Astrocyte of the cerebellum (primary cell): ENCODE results near the gene MALAT1.

Source experiments
- DNase-seq: peaks from one replicate; pipeline ENCODE4 v3.0.0-alpha.2; 2011; ENCODE audit warnings: low read depth
- H3K4me3 ChIP-seq: 2 replicates; pipeline ENCODE4 v1.5.1; 2011; ENCODE audit warnings: mild to moderate bottlenecking, low read depth, low read length, moderate library complexity
- in situ Hi-C: cut with HindIII; loops from 2 replicates; pipeline ENCODE4 v1.10.0; 2017; ENCODE audit warnings: low sequenced_read_pairs
- TF ChIP-seq, protein P1 (sequence below): IDR thresholded peaks from 2 replicates; pipeline ENCODE4 v1.5.1; 2012; ENCODE audit warnings: low read length, low read depth, moderate library complexity, mild to moderate bottlenecking; ENCODE audit errors: missing control alignments

The MALAT1 gene

DNA sequence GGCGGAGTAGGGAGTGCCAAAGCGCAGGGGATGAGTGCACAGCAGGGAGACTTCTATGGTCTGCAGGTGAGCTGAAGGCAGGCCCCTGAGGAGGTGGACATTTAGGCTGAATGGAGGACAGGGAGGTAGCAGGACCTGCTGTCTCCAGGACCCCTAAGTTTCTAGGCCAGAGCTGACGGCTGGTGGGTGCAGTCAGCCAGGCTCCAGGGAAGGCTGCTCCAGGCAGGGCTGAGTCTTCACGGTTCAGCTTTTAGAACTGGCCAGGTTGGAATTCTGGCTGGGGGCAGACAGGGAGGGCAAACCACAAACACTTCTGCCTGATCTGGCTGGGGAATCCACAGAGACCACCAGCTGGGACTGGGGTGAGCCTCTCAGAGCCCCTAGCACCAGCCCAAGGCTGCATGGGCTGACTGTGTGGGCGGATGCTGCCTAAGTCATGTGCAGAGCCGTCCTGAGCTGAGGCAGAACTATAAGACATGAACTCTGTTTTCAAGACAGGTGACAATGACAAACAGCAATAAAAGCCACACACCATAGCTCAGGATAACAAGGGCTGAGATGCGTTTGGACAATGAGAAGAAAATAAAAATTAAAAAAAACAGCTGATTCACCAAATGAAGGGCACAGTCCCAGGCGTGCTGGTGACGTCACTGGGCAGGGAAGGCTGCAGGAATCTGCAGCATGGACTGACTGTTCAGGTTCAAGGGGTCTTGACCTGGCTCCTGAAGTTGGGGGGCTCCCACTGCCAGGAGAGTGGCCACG lies 10.4 kb upstream of the MALAT1 start:
- DNase-seq, result no peak
- in situ Hi-C loops, result no loop called here
- H3K4me3 ChIP-seq, result peak overlapping the region; percentile 21
- TF ChIP-seq, protein P1, sequence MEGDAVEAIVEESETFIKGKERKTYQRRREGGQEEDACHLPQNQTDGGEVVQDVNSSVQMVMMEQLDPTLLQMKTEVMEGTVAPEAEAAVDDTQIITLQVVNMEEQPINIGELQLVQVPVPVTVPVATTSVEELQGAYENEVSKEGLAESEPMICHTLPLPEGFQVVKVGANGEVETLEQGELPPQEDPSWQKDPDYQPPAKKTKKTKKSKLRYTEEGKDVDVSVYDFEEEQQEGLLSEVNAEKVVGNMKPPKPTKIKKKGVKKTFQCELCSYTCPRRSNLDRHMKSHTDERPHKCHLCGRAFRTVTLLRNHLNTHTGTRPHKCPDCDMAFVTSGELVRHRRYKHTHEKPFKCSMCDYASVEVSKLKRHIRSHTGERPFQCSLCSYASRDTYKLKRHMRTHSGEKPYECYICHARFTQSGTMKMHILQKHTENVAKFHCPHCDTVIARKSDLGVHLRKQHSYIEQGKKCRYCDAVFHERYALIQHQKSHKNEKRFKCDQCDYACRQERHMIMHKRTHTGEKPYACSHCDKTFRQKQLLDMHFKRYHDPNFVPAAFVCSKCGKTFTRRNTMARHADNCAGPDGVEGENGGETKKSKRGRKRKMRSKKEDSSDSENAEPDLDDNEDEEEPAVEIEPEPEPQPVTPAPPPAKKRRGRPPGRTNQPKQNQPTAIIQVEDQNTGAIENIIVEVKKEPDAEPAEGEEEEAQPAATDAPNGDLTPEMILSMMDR, result no peak

DNA sequence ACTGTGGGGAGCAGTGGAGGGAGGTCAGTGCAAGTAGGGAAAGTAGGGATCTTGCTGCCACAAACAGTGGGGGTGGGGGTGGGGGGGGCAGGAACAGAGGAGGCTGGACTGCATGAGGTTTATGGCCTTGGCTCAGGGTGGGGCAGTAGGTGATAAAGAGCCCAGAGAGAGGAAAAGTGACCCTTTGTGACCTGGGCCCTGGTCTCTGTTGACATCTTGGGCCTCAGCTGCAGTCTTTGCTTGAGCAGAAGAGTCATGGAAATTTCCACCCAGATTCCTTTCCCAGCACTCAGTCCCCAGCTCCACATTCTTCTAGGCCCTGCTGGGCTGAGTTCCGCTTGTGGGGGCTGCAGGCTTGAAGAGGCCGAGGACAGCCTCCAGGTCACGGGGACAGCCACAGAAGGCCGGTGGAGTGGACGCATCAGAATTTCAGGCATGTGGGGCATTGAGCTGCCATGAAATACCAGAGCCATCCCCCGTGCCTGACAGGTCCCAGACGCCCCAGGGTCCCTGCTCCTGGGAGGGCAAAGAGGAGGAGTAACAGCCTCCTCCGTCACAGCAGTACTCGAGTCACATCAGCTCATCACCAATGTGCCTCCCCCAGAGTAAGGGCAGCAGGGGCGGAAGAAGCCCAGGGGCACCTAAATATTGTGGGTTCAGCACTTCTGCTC lies 9.7 kb upstream of the MALAT1 start:
- DNase-seq, result no peak
- in situ Hi-C loops, result no loop called here
- TF ChIP-seq, protein P1, result no peak
- no peak overlapping the region for H3K4me3 ChIP-seq

DNA sequence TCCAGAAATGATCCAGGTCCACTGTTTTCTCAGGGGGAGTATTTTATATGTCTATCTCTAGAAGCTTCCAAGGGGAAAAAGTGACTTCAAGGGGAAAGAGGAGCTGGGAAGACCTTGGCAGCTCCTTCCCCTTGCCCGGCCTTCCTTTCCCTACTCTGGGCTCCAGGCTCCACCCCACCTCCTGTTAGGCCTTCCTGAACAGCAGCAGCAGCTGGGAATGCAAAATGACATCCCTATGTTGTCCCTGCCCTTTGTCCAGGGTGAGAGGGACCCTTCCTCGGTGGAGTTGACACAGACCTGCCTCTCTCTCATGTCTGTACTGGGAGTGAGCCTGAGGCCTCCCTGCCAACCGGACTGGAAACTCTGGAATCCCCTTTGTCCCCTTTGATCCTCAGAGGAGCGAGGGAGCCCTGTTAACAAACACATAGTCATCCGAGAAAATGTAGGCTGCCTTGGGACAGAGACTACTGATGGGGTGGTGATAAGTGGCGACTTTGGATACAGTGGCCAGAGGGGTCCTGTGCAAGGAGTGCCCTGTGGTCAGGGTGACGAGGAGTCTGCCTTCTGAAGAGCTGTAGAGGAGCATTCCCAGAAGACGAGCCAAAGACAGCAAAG lies 9.0 kb upstream of the MALAT1 start:
- H3K4me3 ChIP-seq, result no peak overlapping the region
- no peak for DNase-seq

DNA sequence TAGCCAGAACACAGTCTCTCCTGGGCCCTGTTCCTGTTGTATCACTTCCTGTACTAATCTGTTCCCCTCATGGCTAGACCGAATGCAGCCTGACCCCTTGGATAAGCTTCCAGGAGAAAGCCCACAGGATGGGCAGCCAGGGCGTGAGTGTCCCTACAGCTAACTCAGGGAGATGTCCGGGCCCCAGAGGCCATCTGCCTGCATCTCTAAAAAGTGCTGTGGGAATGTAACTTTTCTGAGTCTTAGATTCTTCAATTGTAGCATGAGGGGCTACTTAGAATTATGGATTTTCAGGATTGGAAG lies 7.7 kb upstream of the MALAT1 start:
- no peak overlapping the region for H3K4me3 ChIP-seq
- in situ Hi-C loops, result no loop called here
- TF ChIP-seq, protein P1, result no peak
- DNase-seq, result no peak

More for the DNA sequence above, 9.0 kb upstream of the MALAT1 start:
- TF ChIP-seq, protein P1, result no peak
- in situ Hi-C loops, result no loop called here

DNA sequence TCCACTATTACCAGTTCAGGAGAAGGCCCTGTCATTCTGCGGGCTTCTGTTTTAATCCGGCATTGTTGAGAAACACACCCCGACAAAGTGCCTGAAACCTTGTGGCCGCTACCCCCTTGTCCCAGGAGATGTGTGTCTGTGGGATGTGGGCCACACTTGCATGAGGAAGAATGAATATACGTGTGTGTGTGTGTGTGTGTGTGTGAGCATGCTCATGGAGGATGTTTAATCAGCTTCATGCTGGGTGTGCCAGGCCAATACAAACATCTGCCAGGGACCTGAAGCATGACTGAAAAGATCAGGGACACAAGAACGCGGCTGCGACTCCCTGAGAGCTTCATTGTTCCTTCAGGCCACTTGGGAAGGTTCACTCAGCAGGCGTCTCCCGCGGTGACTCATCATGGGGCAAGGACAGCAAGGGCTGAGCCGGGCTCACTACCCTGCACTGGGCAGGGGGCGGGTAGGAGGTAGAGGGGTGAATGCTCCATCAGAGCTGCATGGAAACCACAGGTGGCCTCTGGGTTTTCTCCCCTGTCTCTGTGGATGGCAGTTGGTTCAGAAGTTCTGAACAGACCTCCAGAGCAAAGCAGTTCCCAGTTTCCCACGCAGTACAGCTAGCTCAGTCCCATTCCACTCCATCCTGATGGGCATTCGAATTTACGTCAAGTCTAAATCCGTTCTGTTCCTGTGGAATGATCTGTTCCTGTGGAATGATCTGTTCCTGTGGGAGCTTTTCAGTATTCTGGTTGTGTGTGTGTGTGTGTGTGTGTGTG lies 7.0 kb upstream of the MALAT1 start:
- H3K4me3 ChIP-seq, result no peak overlapping the region
- in situ Hi-C loops, result no loop called here
- DNase-seq, result peak; percentile 84
- TF ChIP-seq, protein P1, result no peak

DNA sequence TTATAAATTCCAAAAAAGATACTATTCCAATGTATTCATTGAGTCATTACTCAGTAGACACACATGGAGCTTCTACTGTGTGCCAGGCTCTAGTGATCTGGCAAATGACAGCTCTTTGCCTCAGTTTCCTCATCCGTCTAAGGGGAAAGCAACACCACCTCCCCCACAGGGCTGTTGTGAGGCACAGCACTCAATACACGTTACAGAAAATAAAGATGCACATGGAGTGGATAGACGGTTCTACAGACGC lies 6.5 kb upstream of the MALAT1 start:
- DNase-seq, result no peak
- no peak overlapping the region for H3K4me3 ChIP-seq
- TF ChIP-seq, protein P1, result no peak
- in situ Hi-C loops, result no loop called here
